ENCODE data around the gene CBLN2. TPM values are rescaled to one million over a fixed set of nuclear protein-coding genes. Genes with fewer than 3 reads are reported as not detected.

Gene CBLN2
- total and polyA plus RNA-seq, 2 experiments from 2014 or later = not detected

DNA sequence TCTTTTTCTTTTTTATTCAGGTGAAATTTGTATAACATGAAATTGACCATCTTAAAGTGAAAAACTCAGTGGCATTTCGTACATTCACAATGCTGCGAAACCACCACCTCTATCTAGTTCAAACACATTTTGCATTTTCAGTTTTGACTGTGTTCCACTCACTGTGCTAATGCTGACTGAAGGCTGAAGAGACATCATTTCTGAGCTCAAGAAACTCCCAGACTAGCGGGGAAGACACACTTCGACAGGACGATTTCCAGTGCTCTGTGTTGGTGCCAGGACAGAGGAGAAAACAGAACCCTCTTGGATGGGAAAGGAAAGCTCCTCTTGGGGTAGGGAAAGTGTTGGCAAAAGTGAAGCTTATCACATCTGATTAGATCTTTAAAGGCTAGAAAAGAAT, 44.2 kb upstream of the CBLN2 start:
- H3K9me3 Mint-ChIP-seq = peaks cover 77% of the 10 kb centered on the region

More for the DNA sequence above, 44.2 kb upstream of the CBLN2 start:
- Mint-ChIP-seq H3K4me1 (no peaks in the 10 kb centered on the region), H3K27me3 (ENCODE audit: insufficient read depth, low read depth, poor library complexity) (peaks cover 4% of the 10 kb centered on the region), H3K36me3 (ENCODE audit: low read depth) (peaks cover 23% of the 10 kb centered on the region), H3K27ac (no peak overlapping the region), H3K4me3 (no peak overlapping the region)
- H3K36me3 ChIP-seq (ENCODE audit: insufficient read depth) = no peaks in the 10 kb centered on the region
- H4K20me1 ChIP-seq (replicated peaks; ENCODE audit: insufficient read depth) = no peaks in the 10 kb centered on the region
- no peak for DNase-seq (ENCODE audit: low spot score)
- H3K4me2 ChIP-seq = no peak overlapping the region
- ATAC-seq = no peak
- H3K4me3 ChIP-seq = no peak overlapping the region
- no peak overlapping the region for H3K27ac ChIP-seq (ENCODE audit: low read depth)
- TF ChIP-seq EZH2phosphoT487 (IDR thresholded peaks at IDR 0.05; ENCODE audit: unreplicated experiment) (no peak), POLR2AphosphoS5 (IDR thresholded peaks at IDR 0.05; ENCODE audit: low read depth) (no peak), JUNB (IDR thresholded peaks at IDR 0.05; ENCODE audit: unreplicated experiment) (no peak), CREB1 (CRISPR knock-in tag; IDR thresholded peaks at IDR 0.05; ENCODE audit: low read depth) (no peak)
- TF ChIP-seq, protein P1, sequence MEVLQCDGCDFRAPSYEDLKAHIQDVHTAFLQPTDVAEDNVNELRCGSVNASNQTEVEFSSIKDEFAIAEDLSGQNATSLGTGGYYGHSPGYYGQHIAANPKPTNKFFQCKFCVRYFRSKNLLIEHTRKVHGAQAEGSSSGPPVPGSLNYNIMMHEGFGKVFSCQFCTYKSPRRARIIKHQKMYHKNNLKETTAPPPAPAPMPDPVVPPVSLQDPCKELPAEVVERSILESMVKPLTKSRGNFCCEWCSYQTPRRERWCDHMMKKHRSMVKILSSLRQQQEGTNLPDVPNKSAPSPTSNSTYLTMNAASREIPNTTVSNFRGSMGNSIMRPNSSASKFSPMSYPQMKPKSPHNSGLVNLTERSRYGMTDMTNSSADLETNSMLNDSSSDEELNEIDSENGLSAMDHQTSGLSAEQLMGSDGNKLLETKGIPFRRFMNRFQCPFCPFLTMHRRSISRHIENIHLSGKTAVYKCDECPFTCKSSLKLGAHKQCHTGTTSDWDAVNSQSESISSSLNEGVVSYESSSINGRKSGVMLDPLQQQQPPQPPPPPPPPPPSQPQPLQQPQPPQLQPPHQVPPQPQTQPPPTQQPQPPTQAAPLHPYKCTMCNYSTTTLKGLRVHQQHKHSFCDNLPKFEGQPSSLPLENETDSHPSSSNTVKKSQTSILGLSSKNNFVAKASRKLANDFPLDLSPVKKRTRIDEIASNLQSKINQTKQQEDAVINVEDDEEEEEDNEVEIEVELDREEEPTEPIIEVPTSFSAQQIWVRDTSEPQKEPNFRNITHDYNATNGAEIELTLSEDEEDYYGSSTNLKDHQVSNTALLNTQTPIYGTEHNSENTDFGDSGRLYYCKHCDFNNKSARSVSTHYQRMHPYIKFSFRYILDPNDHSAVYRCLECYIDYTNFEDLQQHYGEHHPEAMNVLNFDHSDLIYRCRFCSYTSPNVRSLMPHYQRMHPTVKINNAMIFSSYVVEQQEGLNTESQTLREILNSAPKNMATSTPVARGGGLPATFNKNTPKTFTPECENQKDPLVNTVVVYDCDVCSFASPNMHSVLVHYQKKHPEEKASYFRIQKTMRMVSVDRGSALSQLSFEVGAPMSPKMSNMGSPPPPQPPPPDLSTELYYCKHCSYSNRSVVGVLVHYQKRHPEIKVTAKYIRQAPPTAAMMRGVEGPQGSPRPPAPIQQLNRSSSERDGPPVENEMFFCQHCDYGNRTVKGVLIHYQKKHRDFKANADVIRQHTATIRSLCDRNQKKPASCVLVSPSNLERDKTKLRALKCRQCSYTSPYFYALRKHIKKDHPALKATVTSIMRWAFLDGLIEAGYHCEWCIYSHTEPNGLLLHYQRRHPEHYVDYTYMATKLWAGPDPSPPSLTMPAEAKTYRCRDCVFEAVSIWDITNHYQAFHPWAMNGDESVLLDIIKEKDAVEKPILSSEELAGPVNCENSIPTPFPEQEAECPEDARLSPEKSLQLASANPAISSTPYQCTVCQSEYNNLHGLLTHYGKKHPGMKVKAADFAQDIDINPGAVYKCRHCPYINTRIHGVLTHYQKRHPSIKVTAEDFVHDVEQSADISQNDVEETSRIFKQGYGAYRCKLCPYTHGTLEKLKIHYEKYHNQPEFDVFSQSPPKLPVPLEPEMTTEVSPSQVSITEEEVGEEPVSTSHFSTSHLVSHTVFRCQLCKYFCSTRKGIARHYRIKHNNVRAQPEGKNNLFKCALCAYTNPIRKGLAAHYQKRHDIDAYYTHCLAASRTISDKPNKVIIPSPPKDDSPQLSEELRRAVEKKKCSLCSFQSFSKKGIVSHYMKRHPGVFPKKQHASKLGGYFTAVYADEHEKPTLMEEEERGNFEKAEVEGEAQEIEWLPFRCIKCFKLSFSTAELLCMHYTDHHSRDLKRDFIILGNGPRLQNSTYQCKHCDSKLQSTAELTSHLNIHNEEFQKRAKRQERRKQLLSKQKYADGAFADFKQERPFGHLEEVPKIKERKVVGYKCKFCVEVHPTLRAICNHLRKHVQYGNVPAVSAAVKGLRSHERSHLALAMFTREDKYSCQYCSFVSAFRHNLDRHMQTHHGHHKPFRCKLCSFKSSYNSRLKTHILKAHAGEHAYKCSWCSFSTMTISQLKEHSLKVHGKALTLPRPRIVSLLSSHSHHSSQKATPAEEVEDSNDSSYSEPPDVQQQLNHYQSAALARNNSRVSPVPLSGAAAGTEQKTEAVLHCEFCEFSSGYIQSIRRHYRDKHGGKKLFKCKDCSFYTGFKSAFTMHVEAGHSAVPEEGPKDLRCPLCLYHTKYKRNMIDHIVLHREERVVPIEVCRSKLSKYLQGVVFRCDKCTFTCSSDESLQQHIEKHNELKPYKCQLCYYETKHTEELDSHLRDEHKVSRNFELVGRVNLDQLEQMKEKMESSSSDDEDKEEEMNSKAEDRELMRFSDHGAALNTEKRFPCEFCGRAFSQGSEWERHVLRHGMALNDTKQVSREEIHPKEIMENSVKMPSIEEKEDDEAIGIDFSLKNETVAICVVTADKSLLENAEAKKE (CRISPR knock-in tag; IDR thresholded peaks at IDR 0.05) = no peak
- TF ChIP-seq, protein P2, sequence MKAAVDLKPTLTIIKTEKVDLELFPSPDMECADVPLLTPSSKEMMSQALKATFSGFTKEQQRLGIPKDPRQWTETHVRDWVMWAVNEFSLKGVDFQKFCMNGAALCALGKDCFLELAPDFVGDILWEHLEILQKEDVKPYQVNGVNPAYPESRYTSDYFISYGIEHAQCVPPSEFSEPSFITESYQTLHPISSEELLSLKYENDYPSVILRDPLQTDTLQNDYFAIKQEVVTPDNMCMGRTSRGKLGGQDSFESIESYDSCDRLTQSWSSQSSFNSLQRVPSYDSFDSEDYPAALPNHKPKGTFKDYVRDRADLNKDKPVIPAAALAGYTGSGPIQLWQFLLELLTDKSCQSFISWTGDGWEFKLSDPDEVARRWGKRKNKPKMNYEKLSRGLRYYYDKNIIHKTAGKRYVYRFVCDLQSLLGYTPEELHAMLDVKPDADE (IDR thresholded peaks at IDR 0.05) = no peak
- H3K27me3 ChIP-seq (ENCODE audit: insufficient read depth) = no peaks in the 10 kb centered on the region
- no peaks in the 10 kb centered on the region for H3K79me2 ChIP-seq (replicated peaks; ENCODE audit: insufficient read depth)
- H2AFZ ChIP-seq = no peak overlapping the region
- H3F3A ChIP-seq (replicated peaks; ENCODE audit: low read depth) = no peaks in the 10 kb centered on the region
- H3K9me2 ChIP-seq (ENCODE audit: insufficient read depth) = no peaks in the 10 kb centered on the region
- H3K4me1 ChIP-seq (ENCODE audit: insufficient read depth) = no peaks in the 10 kb centered on the region

Measured in GM23338 (cell line).